Testis (tissue), 2 donors: ENCODE results near the gene SLCO4A1.

Experiments
- CTCF ChIP-seq, 3 experiments: fragments of 450-650 bp in 2 of 3; fragments of 200-600 bp in 1 of 3; sonication (generic) in 1 of 3; IDR thresholded peaks; one replicate each; pipeline ENCODE4 v1.5.1; 2016 to 2019; ENCODE audit warnings: antibody characterized with exemption in 3 of 3, mild to moderate bottlenecking in 2 of 3, moderate library complexity in 1 of 3
- POLR2A ChIP-seq: fragments of 450-650 bp; IDR thresholded peaks from one replicate; pipeline ENCODE4 v1.6.1; 2017; ENCODE audit warnings: antibody characterized with exemption, mild to moderate bottlenecking, moderate library complexity

GRCh38 chr20:62649140-62649539 lies 6.8 kb downstream of the SLCO4A1 start:
- TF ChIP-seq CTCF (IDR thresholded peaks at IDR 0.05) (no peak), POLR2A (no peak)
